A375 (cell line): ENCODE data around the gene KNOP1. TPM values are rescaled to one million over a fixed set of nuclear protein-coding genes. Genes with fewer than 3 reads are reported as not detected.

ENCODE experiments used
- total RNA-seq: library from RNA; depleted of rRNA; stranded (reverse); fragments of >200 nt; shearing (Covaris generic); gene quantifications from 2 replicates; pipeline ENCODE4 v1.2.3, GENCODE V29; 2014; rRNA removed

The KNOP1 gene
- total RNA-seq, result 49.8 and 53.0 TPM in 2 replicates

GRCh38 chr16:19717741-19718623 is at the start of gene KNOP1, which contains the start of gene IQCK:
Gene KNOP1, minus strand, starts transcription at chr16:19718227. Its CDS starts 3,192 bp downstream, at chr16:19715035.
Gene IQCK, plus strand, starts transcription at chr16:19718271. Its CDS starts 36 bp downstream, at chr16:19718307.

Other genes with a start within 250 kb of the KNOP1 start
- gene GDE1, start 196.1 kb downstream of the KNOP1 start, total RNA-seq, result 40.6 and 47.4 TPM in 2 replicates
- 14.5 and 16.0 TPM in 2 replicates for gene CCP110, start 194.3 kb downstream of the KNOP1 start, total RNA-seq
- 20.8 and 22.1 TPM in 2 replicates for gene VPS35L, start 162.5 kb downstream of the KNOP1 start, total RNA-seq
- 3.1 and 8.3 TPM in 2 replicates for gene IQCK, start within 50 bp of the KNOP1 start, total RNA-seq
- 1.0 and 2.2 TPM in 2 replicates for gene GPRC5B, start 166.6 kb upstream of the KNOP1 start, total RNA-seq